ACHN (cell line): Measurements from ENCODE around the gene TMEM171.
A peak's percentile ranks its signal among the peaks of the same experiment; 100 is the strongest.

ENCODE experiments used
- DNase-seq: peaks from one replicate; pipeline ENCODE4 v3.0.0-alpha.2; 2015
- in situ Hi-C: cut with HindIII; loops from 2 replicates; pipeline ENCODE4 v1.10.0; 2017; ENCODE audit warnings: low sequenced_read_pairs, low pct_ligation_motif_present, low pct_unique_long_range_greater_than_20kb

The TMEM171 gene

GRCh38 chr5:73176250-73176649, 55.9 kb downstream of the TMEM171 start:
- in situ Hi-C loops, result no loop called here
- DNase-seq, result no peak

DNA sequence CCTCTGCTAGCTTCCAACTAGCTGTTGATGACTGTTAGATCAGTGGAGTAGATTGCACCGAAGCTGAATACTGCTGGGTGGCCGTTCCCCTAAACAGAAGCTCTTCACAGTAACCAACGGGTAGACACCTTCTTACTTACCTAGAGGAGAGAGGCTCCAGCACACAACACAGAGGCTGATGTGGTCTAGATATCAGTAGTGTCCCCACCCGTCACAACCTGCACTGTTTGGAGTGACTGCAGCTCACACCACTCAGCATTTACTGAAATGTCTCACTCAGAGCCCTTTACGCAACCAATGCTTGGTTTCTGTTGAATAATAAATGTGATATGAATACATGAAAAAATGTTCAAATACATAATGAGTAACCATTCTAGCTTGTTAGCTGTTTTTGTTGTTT, 57.9 kb downstream of the TMEM171 start:
- no peak for DNase-seq
- in situ Hi-C loops, result no loop called here

GRCh38 chr5:73179730-73180129, 59.4 kb downstream of the TMEM171 start:
- DNase-seq, result no peak
- in situ Hi-C loops, result no loop called here

DNA sequence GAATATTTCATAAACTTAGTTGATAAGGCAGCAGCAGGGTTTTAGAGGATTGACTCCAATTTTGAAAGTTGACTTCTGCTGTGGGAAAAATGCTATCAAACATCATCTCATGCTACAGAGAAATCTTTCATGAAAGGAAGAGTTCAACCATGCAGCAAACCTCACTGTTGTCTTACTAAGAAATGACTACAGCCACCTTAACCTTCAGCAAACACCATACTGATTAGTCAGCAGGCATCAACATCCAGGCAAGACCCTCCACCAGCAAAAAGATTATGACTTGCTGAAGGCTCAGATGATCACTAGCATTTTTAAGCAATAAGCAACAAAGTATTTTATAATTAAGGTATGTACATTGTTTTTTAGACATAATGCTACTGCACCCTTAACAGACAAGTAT, 60.2 kb downstream of the TMEM171 start:
- in situ Hi-C loops, result no loop called here
- peak; percentile 74 for DNase-seq
